ENCODE data around the gene TMEM82.

The TMEM82 gene

GRCh38 chr1:15788624-15789301, 46.5 kb downstream of the TMEM82 start:
- DNase-seq (ENCODE audit: low read depth) = no peak

- DNase-seq (ENCODE audit: low read depth) = no peak
Measured at GRCh38 chr1:15796086-15796462, 53.8 kb downstream of the TMEM82 start.
